ENCODE measurements around the gene CPLX4.

The CPLX4 gene

DNA sequence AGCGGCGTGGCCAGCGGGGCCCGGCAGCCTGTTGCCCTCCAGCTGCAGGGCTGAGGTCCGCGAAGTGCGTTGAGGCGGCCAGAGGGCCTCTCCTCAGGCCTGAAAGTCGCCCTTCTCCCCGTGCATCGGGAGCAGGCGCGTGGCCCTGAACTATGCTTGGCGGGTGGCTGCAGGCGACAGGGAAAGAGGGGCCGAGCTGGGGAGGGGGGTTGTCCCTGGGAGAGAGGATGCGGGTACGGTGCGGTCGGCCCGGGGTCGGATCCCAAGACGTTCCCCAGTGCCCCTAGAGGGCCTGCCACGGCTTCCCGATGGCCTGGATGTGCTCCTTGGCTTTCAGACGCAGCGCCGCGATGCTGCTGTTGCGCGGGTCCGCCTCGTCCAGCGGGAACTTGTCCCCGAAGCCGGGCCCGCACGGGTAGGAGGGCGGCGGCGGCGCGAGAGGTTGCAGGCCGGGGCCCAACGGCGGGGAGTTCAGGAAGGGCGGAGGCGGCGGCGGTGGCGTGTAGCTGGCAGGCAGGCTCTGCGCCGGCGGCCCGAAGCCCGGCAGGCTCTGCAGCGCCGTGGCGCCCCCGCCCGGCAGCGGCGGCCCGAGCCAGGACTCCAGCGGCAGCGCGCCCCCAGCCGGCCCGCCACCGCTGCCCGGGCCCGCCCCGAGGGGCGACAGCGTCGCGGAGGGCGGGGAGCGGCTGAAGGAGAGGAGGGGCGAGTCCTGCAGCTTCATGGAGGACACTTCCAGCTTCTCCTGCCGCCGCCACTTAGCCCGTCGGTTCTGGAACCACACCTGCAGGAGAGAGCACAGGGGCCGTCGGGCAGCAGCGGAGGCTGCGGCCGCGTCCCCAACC is 49.5 kb downstream of the CPLX4 start:
- Histone ChIP-seq H3K9me3 (ENCODE audit: insufficient read depth, low read depth, low read length) (peaks cover 19% of the 10 kb centered on the region; the same call in 1 of the 2 replicates), H3K9ac (ENCODE audit: low read depth, low read length) (no peak overlapping the region), H3K27me3 (ENCODE audit: insufficient read depth, low read length) (peaks cover 99% of the 10 kb centered on the region), H3K27ac (ENCODE audit: low read length) (no peak overlapping the region), H3K4me1 (ENCODE audit: insufficient read depth, low read length) (peaks cover 10% of the 10 kb centered on the region), H3K4me3 (ENCODE audit: low read length) (peak overlapping the region; percentile 69), H3K36me3 (ENCODE audit: insufficient read depth, low read depth, low read length) (no peaks in the 10 kb centered on the region)

DNA sequence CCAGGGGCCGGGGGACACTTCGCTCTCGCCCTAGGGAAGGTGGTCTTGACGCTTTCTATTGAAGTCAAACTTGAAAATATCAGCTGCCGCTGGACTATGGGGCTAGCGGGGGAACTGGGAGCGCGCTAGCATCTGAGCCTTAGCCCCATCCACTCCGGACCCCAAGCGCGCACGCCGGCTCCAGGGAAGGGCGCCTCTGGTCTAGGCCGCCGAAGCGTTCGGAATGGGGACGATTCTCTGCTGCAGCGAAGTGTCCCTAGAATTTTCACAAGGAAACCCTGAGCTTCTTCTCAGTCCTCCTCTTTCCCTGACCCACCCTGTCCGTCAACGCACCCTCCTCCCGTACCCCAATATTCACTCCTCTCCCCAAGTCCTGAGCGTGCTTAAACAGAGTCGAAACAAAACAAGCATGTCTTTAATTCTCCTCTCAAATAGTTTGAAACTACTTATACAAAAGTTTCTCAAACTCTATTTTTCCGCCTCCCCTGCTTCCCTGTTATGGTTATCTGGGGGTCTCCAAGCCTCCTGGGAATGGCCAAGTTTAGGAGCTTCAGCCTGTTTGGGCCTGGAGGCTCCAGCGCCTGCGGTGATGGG is 50.2 kb downstream of the CPLX4 start:
- Histone ChIP-seq H3K9me3 (ENCODE audit: insufficient read depth, low read depth, low read length) (peaks cover 19% of the 10 kb centered on the region; the same call in 1 of the 2 replicates), H3K4me3 (ENCODE audit: low read length) (peak overlapping the region; percentile 54; the same call in 1 of the 2 replicates), H3K27me3 (ENCODE audit: insufficient read depth, low read length) (peaks cover 99% of the 10 kb centered on the region), H3K27ac (ENCODE audit: low read length) (no peak overlapping the region), H3K36me3 (ENCODE audit: insufficient read depth, low read depth, low read length) (no peaks in the 10 kb centered on the region), H3K4me1 (ENCODE audit: insufficient read depth, low read length) (peaks cover 10% of the 10 kb centered on the region), H3K9ac (ENCODE audit: low read depth, low read length) (no peak overlapping the region)

DNA sequence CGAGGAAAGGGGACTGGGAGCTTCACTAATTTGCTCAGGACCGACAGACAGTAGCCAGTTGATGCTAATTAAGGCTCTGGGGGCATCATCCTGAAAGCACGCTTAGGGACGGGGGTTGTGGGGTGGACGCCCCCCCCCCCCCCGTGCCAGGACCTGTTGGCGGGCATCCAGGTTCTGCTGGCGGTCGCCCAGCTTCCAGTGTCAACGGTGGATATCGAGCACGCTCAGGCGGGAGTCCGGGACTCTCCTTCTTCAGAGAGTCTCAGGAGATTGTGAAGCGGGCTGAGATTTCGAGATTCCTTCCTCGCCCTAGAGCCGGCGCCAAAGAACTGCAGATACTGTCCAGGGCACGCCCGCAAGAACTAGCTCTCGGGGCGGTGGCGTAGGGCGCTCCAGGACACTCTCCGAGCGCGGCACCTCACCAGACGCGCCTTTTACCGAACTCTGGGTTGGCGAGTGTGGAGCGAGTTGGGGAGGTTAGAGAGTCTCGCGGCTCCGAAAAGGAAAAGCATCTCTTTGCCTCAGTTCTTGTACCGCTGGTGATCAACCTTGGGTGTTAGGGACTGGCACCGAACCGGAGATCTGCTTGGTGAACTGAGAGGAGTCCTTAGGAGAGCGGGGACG is 50.8 kb downstream of the CPLX4 start:
- Histone ChIP-seq H3K9me3 (ENCODE audit: insufficient read depth, low read depth, low read length) (peaks cover 19% of the 10 kb centered on the region; the same call in 1 of the 2 replicates), H3K4me1 (ENCODE audit: insufficient read depth, low read length) (peaks cover 10% of the 10 kb centered on the region), H3K27me3 (ENCODE audit: insufficient read depth, low read length) (peaks cover 99% of the 10 kb centered on the region), H3K9ac (ENCODE audit: low read depth, low read length) (no peak overlapping the region), H3K36me3 (ENCODE audit: insufficient read depth, low read depth, low read length) (no peaks in the 10 kb centered on the region), H3K27ac (ENCODE audit: low read length) (no peak overlapping the region), H3K4me3 (ENCODE audit: low read length) (peak overlapping the region; percentile 54; the same call in 1 of the 2 replicates)

DNA sequence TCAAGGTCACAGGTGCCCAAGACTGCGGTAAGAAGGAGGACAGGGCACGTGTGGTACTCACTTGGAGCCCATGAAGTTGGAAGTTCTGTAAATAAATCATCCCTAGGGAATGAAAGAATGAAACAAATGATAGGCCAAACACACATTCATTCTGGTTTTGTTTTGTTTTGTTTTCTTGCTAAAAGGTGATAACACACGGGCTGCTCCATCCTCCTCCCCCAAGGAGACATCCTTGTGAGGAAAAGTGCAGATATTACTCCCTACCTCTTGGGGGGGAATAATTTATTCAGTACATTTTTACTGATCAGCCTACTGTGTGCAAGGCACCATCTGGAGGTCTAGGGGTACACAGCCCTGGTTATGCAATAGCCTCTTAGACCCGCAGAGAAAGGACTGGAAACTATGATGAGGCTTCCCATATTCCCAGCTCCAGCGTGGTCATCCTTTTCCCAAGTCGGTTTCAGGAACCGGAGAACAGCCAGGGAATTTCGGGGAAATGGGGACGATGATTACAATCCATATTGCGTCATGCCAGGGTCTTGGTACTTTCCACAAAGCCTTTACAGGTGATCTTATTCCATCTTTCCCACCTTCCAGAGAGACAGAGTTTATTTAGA is 51.5 kb downstream of the CPLX4 start:
- H3K27me3 ChIP-seq (ENCODE audit: insufficient read depth, low read length): peaks cover 97% of the 10 kb centered on the region
- H3K4me3 ChIP-seq (ENCODE audit: low read length): no peak overlapping the region
- no peak overlapping the region for H3K9ac ChIP-seq (ENCODE audit: low read depth, low read length)
- peaks cover 19% of the 10 kb centered on the region; the same call in 1 of the 2 replicates for H3K9me3 ChIP-seq (ENCODE audit: insufficient read depth, low read depth, low read length)
- H3K36me3 ChIP-seq (ENCODE audit: insufficient read depth, low read depth, low read length): no peaks in the 10 kb centered on the region
- peaks cover 10% of the 10 kb centered on the region for H3K4me1 ChIP-seq (ENCODE audit: insufficient read depth, low read length)
- H3K27ac ChIP-seq (ENCODE audit: low read length): no peak overlapping the region

DNA sequence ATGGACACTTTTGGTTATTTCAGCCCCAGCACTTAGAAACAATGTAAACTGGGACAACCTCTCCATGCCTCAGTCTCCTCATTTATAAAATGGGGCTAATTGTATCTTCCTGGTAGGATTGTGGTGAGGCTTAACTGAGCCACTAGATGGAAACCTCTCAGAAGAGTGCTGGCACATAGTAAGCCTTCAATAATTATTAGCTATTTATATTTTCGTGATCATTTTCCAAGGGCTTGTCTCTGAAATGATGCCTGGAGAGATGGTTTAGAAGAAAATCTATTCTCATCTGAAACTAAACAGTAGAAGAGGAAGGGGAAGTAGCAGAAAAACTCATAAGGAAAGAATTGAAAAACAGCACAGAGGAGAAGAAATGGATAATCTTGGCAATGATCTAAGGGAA is 52.0 kb downstream of the CPLX4 start:
- Histone ChIP-seq H3K4me3 (ENCODE audit: low read length) (no peak overlapping the region), H3K4me1 (ENCODE audit: insufficient read depth, low read length) (peaks cover 10% of the 10 kb centered on the region), H3K9me3 (ENCODE audit: insufficient read depth, low read depth, low read length) (peaks cover 19% of the 10 kb centered on the region; the same call in 1 of the 2 replicates), H3K9ac (ENCODE audit: low read depth, low read length) (no peak overlapping the region), H3K27me3 (ENCODE audit: insufficient read depth, low read length) (peaks cover 91% of the 10 kb centered on the region), H3K36me3 (ENCODE audit: insufficient read depth, low read depth, low read length) (no peaks in the 10 kb centered on the region), H3K27ac (ENCODE audit: low read length) (no peak overlapping the region)

DNA sequence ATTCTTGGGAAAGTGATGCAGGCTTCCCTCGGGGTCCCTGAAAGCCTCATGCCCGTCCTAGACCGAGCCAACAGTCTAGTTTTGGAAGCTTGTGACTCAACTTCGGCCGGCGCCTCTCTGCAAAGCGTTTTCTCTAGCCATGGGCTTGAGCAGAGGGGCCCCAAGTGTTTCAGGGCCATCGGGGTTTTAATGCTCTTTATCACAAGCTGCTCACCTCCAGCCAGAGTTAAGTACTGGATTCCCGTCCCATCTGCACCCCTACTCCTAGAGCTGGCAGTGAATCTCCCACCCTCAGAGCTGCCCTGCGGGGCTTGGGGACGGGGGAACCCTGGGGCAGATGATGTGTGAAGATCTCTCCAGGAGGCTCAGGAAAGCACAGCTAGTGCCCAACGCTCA is 52.5 kb downstream of the CPLX4 start:
- H3K9me3 ChIP-seq (ENCODE audit: insufficient read depth, low read depth, low read length): peaks cover 19% of the 10 kb centered on the region; the same call in 1 of the 2 replicates
- no peak overlapping the region for H3K9ac ChIP-seq (ENCODE audit: low read depth, low read length)
- no peak overlapping the region for H3K27ac ChIP-seq (ENCODE audit: low read length)
- H3K27me3 ChIP-seq (ENCODE audit: insufficient read depth, low read length): peaks cover 87% of the 10 kb centered on the region
- no peak overlapping the region for H3K4me3 ChIP-seq (ENCODE audit: low read length)
- H3K4me1 ChIP-seq (ENCODE audit: insufficient read depth, low read length): peaks cover 10% of the 10 kb centered on the region
- H3K36me3 ChIP-seq (ENCODE audit: insufficient read depth, low read depth, low read length): no peaks in the 10 kb centered on the region

DNA sequence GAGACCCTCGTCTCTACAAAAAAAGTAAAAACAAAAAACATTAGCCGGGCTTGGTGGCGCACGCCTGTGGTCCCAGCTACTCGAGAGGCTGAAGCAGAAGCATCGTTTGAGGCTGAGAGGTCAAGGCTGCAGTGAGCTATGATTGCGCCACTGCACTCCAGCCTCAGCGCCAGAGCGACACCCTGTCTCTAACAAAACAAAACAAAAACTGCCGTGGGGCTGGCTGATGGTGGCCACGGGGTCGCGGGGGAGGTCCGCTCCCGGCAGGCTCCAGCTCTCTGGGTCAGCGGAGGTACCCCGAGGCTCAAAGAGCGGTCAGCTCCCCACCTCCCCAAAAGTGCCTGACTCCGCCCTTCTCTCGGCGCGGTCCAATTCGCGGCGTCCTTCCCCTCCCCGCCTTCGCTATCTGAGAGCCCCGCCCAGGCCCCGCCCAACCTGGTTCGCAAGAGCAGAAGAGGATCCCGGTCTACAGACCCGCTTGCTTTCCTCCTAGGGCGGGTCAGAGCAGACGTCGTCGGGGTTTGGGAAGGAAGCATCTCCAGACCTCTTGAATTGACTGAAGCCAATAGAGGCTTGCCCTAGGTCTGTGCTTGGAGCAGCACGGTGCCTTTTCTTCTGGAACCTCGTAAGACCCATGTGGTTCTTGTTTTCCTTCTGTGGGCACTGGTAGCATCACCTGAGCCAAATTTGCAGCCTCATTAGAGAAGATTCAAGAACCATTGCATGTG is 53.0 kb downstream of the CPLX4 start:
- no peaks in the 10 kb centered on the region for H3K36me3 ChIP-seq (ENCODE audit: insufficient read depth, low read depth, low read length)
- H3K4me1 ChIP-seq (ENCODE audit: insufficient read depth, low read length): peaks cover 10% of the 10 kb centered on the region
- H3K27me3 ChIP-seq (ENCODE audit: insufficient read depth, low read length): peaks cover 82% of the 10 kb centered on the region
- no peak overlapping the region for H3K27ac ChIP-seq (ENCODE audit: low read length)
- H3K9ac ChIP-seq (ENCODE audit: low read depth, low read length): no peak overlapping the region
- H3K9me3 ChIP-seq (ENCODE audit: insufficient read depth, low read depth, low read length): peaks cover 19% of the 10 kb centered on the region; the same call in 1 of the 2 replicates
- H3K4me3 ChIP-seq (ENCODE audit: low read length): peak overlapping the region; percentile 61; the same call in 1 of the 2 replicates

DNA sequence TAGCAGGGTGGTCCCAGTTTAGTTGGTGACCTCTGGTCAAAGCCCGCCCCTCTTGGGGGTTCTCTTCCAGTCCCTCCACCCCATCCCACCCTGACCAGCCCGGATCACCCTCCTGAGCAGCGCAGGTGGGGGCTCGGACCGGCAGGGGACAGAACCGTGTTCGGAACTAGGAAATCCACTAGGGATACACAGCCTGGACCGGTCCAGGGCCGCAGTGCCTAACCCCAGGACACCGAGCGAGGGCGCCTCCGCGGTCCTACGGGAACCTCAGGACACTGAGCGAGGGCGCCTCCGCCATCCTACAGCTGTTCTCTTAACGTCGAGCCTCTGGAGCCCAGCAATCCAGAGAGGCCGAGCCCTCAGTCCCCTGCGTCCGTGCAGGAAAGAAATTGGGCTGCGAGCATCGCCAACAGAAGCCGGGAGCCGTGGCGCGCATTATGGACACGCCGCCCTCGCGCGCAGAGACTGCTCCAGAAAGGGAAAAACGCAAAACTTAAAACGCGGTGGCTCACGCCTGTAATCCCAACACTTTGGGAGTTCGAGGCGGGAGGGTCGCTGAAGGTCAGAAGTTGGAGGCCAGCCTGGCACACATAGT is 53.7 kb downstream of the CPLX4 start:
- Histone ChIP-seq H3K27me3 (ENCODE audit: insufficient read depth, low read length) (peaks cover 78% of the 10 kb centered on the region), H3K4me1 (ENCODE audit: insufficient read depth, low read length) (peaks cover 10% of the 10 kb centered on the region)

DNA sequence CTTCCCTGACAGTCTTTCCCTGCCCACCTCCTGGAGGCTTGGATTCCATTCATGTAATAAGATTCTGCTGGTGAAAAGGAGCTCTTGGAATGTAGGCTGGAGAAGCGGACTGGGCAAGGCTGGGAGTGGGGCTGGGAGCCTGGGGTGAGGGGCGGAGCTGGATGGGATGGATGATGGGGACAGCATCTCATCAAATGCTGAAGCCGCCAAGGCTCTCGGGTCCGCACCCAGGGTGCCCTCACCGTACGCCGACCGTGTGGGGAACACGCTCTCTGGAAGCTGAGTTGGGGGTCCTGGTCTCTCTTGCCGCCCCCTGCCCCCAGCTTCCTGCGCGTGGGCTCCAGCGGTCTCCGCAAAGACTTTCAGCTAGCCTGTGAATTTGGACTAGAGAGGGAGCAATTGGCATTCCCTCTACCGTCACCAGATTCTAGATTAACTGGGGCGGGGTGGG is 54.3 kb downstream of the CPLX4 start:
- no peak overlapping the region for H3K9ac ChIP-seq (ENCODE audit: low read depth, low read length)
- H3K36me3 ChIP-seq (ENCODE audit: insufficient read depth, low read depth, low read length): no peaks in the 10 kb centered on the region
- H3K4me3 ChIP-seq (ENCODE audit: low read length): peak overlapping the region; percentile 39; the same call in 1 of the 2 replicates
- H3K9me3 ChIP-seq (ENCODE audit: insufficient read depth, low read depth, low read length): peaks cover 19% of the 10 kb centered on the region; the same call in 1 of the 2 replicates
- H3K27me3 ChIP-seq (ENCODE audit: insufficient read depth, low read length): peaks cover 73% of the 10 kb centered on the region
- no peak overlapping the region for H3K27ac ChIP-seq (ENCODE audit: low read length)
- peaks cover 10% of the 10 kb centered on the region for H3K4me1 ChIP-seq (ENCODE audit: insufficient read depth, low read length)

More for the DNA sequence above, 53.7 kb downstream of the CPLX4 start:
- no peak overlapping the region for H3K9ac ChIP-seq (ENCODE audit: low read depth, low read length)
- H3K9me3 ChIP-seq (ENCODE audit: insufficient read depth, low read depth, low read length): peaks cover 19% of the 10 kb centered on the region; the same call in 1 of the 2 replicates
- no peak overlapping the region for H3K27ac ChIP-seq (ENCODE audit: low read length)
- H3K36me3 ChIP-seq (ENCODE audit: insufficient read depth, low read depth, low read length): no peaks in the 10 kb centered on the region
- H3K4me3 ChIP-seq (ENCODE audit: low read length): peak overlapping the region; percentile 61; the same call in 1 of the 2 replicates

DNA sequence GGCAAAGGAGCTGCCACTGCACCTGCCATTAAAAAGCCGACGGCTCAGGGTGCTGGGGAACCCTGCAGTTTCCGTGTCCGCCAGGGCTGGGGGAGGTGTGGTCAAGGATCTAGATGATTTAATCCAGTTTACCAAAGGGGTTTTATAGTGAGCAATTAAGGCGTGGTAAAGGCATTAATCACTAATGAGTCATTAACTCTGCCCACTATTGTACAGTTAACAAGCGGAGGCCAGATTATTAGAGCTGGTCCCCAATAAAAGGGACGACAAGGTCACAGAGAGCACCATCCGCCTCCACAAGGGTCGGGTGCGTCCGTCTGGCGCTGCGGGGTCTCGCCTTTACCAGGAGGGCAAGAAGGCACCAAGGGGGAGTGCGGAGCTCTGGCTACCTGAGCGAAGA is 54.8 kb downstream of the CPLX4 start:
- no peak overlapping the region for H3K4me3 ChIP-seq (ENCODE audit: low read length)
- H3K27me3 ChIP-seq (ENCODE audit: insufficient read depth, low read length): peaks cover 69% of the 10 kb centered on the region

More for the DNA sequence above, 54.8 kb downstream of the CPLX4 start:
- Histone ChIP-seq H3K9ac (ENCODE audit: low read depth, low read length) (no peak overlapping the region), H3K27ac (ENCODE audit: low read length) (no peak overlapping the region), H3K9me3 (ENCODE audit: insufficient read depth, low read depth, low read length) (peaks cover 19% of the 10 kb centered on the region; the same call in 1 of the 2 replicates), H3K36me3 (ENCODE audit: insufficient read depth, low read depth, low read length) (no peaks in the 10 kb centered on the region), H3K4me1 (ENCODE audit: insufficient read depth, low read length) (peaks cover 10% of the 10 kb centered on the region)

All from iPS-20b (cell line).